HepG2 (cell line): ENCODE measurements around the gene ARHGAP9. TPM values are rescaled to one million over a fixed set of nuclear protein-coding genes. Genes with fewer than 3 reads are reported as not detected.
A peak's percentile ranks its signal among the peaks of the same experiment; 100 is the strongest.

Experiments used
- BCL6 ChIP-seq: IDR thresholded peaks from 2 replicates; pipeline ENCODE4 v1.6.1; 2016; ENCODE audit warnings: missing genetic modification reagents, missing compliant biosample characterization
- HDAC2 ChIP-seq: sonication (generic); formaldehyde crosslinking; IDR thresholded peaks from 2 replicates; pipeline ENCODE4 v1.4.0; 2020; ENCODE audit warnings: missing genetic modification reagents
- HNF4A ChIP-seq: sonication (generic); formaldehyde crosslinking; IDR thresholded peaks from 2 replicates; pipeline ENCODE4 v1.4.0; 2020; ENCODE audit warnings: missing genetic modification reagents
- NCOR1 ChIP-seq: fragments of 200-600 bp; sonication (generic); IDR thresholded peaks from 2 replicates; pipeline ENCODE4 v1.7.0; 2017; ENCODE audit warnings: antibody characterized with exemption, low read length, borderline replicate concordance
- PAX8 ChIP-seq: sonication (generic); formaldehyde crosslinking; IDR thresholded peaks from 2 replicates; pipeline ENCODE4 v1.8.0; 2022; ENCODE audit warnings: mild to moderate bottlenecking, missing genetic modification reagents, borderline replicate concordance
- PCBP2 ChIP-seq: fragments of 200-400 bp; formaldehyde crosslinking; optimal IDR thresholded peaks from 2 replicates; pipeline ENCODE3; 2018; ENCODE audit warnings: low read length, low read depth; ENCODE audit not compliant: poor library complexity, severe bottlenecking
- POGZ ChIP-seq: sonication (generic); formaldehyde crosslinking; IDR thresholded peaks from 2 replicates; pipeline ENCODE4 v1.4.0; 2020; ENCODE audit warnings: mild to moderate bottlenecking, missing genetic modification reagents
- SRSF1 ChIP-seq: fragments of 200-400 bp; formaldehyde crosslinking; optimal IDR thresholded peaks from 2 replicates; pipeline ENCODE3; 2017; ENCODE audit warnings: mild to moderate bottlenecking, low read depth, low read length, moderate library complexity
- TEF ChIP-seq: sonication (generic); formaldehyde crosslinking; IDR thresholded peaks from 2 replicates; pipeline ENCODE4 v1.5.0; 2020; ENCODE audit warnings: missing genetic modification reagents
- ZBTB40 ChIP-seq, 2 experiments: fragments of 450-650 bp in 1 of 2; sonication (generic) in 1 of 2; formaldehyde crosslinking in 1 of 2; IDR thresholded peaks; 2 replicates each; pipeline versions ENCODE4 v1.6.1 to v1.8.0; 2016 to 2022; ENCODE audit warnings: antibody characterized with exemption in 1 of 2, mild to moderate bottlenecking in 1 of 2, missing genetic modification reagents in 1 of 2
- ZNF18 ChIP-seq: sonication (generic); formaldehyde crosslinking; IDR thresholded peaks from 2 replicates; pipeline ENCODE4 v1.8.0; 2022; ENCODE audit warnings: mild to moderate bottlenecking, missing genetic modification reagents; ENCODE audit not compliant: insufficient replicate concordance
- ZNF224 ChIP-seq: sonication (generic); formaldehyde crosslinking; IDR thresholded peaks from 2 replicates; pipeline ENCODE4 v1.5.0; 2020; ENCODE audit warnings: mild to moderate bottlenecking, missing genetic modification reagents
- ZNF276 ChIP-seq: sonication (generic); formaldehyde crosslinking; IDR thresholded peaks from 2 replicates; pipeline ENCODE4 v1.4.0; 2020; ENCODE audit warnings: mild to moderate bottlenecking, low read depth, missing genetic modification reagents
- ZNF343 ChIP-seq: sonication (generic); formaldehyde crosslinking; IDR thresholded peaks from 2 replicates; pipeline ENCODE4 v1.4.0; 2020; ENCODE audit warnings: mild to moderate bottlenecking, missing genetic modification reagents
- ZNF841 ChIP-seq: sonication (generic); formaldehyde crosslinking; IDR thresholded peaks from 2 replicates; pipeline ENCODE4 v1.8.1; 2023; ENCODE audit warnings: missing genetic modification reagents, borderline replicate concordance
- polyA plus RNA-seq, 8 experiments: library from polyadenylated mRNA; depleted of rRNA in 3 of 8; stranded (reverse) in 7 of 8; unstranded in 1 of 8; fragments of >200 nt; fragmentation: Illumina TruSeq in 4 of 8; extraction: Trizol in 4 of 8; gene quantifications; 2 replicates each; pipeline versions ENCODE4 v1.2.1 to v1.2.3, GENCODE V29; 2011 to 2016; ENCODE audit warnings: low read depth in 4 of 8, missing spikeins in 1 of 8, mixed read lengths in 1 of 8; ENCODE audit not compliant: insufficient read depth in 1 of 8
- total RNA-seq, 5 experiments: library from RNA; depleted of rRNA; stranded (reverse); fragments of >200 nt; fragmentation: Illumina TruSeq; extraction: Trizol; gene quantifications; 2 replicates each; pipeline ENCODE4 v1.2.3, GENCODE V29; 2016; ENCODE audit warnings: low read depth in 1 of 5

ARHGAP9 gene
- total and polyA plus RNA-seq, 2 of the 13 experiments (the other 11 are each of a cell fraction or from before 2014, with no cell fraction given), result 0.18 to 1.2 TPM

- TF ChIP-seq POGZ (CRISPR knock-in tag) (peak; percentile 76), HDAC2 (no peak), BCL6 (CRISPR knock-in tag) (no peak), ZNF841 (CRISPR knock-in tag) (no peak), PAX8 (CRISPR knock-in tag) (no peak), PCBP2 (no peak), ZNF224 (CRISPR knock-in tag) (peak; percentile 81), TEF (CRISPR knock-in tag) (no peak), ZNF18 (CRISPR knock-in tag) (no peak), SRSF1 (peak; percentile 81), NCOR1 (no peak; the same call in 1 of the 2 replicates), ZBTB40 (IDR thresholded peaks at IDR 0.05) (no peak), ZBTB40 (CRISPR knock-in tag; IDR thresholded peaks at IDR 0.05) (peak; percentile 75; the same call in 1 of the 2 replicates), ZNF276 (CRISPR knock-in tag) (no peak), HNF4A (no peak), ZNF343 (CRISPR knock-in tag) (no peak)
Observed at GRCh38 chr12:57487597-57488401, 8.1 kb upstream of the ARHGAP9 start, which contains the start of gene MARS1 (continued).
